Stromal cell of bone marrow (primary cell): Measurements from ENCODE around the gene ASAP2.
"Not testable (repeated sequence)": the region's sequence is repeated elsewhere in the genome, so short reads cannot be mapped to it uniquely, and the experiment has no call there.

ENCODE experiments used
- DNase-seq: peaks from one replicate; pipeline ENCODE4 v3.0.0-alpha.2; 2012; ENCODE audit warnings: low read depth

ASAP2 gene

DNA sequence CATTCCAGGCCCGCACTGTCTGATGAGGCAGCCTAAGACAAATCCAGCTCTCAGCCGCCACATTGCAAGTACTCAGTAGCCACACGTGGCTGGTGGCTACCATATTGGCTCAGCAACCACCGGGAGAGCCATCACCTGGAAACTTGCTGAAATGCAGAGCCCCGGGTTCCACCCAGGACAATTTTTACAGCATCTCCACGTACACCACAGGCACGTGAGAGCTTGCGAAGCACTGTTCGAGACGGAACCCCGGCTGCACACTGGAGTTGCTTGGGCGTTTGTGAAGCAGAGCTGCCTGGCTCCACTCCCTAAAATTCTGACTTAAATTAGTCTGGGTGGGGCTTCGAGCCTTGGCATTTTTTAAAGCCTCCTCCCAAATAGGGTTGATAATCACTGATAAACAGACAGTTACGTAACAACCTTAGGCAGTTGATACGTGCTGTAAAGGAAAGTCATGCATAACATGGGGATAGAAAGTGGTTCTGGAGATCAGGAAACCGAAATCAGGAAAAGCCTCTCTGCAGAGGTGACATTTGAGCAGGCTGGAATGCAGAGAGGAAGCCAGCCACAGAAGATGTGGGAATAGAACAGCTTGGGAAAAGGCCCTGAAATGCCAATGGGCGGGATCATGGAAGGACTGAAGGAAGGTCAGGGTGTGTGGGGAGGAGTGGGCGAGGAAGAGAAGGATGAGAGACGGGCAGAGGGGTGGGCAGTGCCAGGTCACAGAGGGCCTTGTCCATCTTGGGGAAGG lies 6.2 kb downstream of the ASAP2 start:
- DNase-seq: no peak

DNA sequence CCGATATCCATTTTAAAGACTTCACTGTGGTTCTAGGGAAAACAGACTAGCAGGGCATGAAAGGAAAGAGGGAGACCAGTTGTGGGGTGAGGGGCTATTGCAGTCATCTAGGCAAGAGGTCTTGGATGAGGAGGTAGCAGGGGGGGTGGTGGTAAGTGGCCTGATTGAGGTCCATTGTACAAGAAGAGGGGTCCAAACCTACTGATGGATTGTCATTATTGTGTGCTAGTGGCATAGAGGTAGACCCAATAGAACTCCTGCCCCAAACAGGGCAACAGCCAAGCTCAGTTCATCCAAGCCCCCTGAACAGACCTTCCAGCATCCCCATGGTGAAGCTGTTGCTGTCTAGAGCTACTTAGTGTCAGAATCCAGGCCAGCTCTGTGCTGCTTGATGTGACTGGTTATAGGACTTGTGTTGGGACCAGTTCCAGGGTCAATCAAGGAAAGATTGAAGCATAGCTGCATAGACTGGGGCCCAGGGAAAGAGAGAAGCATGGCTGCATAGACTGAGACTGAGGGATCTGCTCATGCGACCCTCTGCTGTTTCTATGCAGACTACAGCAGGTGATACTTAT lies 7.0 kb downstream of the ASAP2 start:
- no peak for DNase-seq

DNA sequence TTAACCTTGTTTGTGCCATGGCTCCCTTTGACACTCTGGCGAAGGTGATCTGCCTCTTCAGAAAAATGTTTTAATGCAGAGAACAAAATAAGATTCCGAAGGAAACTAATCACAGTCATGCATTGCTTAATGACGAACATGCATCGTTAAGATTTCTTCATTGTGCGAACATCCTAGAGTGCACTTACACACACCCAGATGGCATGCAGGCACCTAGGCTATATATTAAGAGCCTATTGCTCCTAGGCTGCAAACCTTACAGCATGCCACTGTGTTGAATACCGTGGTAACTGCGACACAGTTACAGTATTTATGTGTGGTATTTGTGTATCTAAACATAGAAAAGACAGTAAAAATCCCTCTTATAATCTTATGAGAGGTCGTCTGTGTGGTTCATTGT lies 8.3 kb downstream of the ASAP2 start:
- DNase-seq: no peak

DNA sequence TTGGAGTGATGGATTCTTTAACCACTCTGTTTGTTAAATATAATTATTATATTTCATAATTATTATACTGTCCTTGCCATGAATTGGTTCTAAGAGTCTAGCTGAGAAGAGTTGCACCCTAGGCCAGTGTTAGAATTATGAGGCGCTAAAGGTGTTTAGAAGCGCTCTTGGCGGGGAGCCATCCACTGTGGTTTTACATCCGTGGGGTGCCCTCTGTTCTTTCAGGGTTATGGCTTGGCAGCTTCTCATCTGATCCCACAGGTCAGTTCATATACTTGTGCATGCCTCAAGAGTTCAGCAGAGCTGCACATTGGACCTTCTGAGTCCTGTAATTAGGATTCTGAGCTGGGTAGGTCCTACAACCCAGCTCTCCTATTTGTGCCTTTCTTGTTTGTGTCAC lies 9.1 kb downstream of the ASAP2 start:
- no peak for DNase-seq

DNA sequence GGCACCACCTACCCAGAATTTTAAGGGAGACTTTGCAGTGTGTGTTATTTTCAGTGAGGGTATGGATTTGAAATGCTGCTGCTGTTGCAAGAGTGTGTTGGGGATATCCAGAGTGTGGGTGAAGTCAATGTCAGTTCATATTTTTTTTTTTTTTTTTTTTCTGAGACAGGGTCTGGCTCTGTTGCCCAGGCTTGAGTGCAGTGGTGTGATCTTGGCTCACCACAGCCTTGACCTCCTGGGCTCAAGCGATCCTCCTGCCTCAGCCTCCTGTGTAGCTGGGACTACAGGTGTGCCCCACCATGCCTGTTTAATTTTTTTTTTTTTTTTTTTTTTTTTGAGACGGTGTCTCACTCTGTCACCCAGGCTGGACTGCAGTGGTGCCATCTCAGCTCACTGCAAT lies 9.5 kb downstream of the ASAP2 start:
- not testable (repeated sequence) for DNase-seq

DNA sequence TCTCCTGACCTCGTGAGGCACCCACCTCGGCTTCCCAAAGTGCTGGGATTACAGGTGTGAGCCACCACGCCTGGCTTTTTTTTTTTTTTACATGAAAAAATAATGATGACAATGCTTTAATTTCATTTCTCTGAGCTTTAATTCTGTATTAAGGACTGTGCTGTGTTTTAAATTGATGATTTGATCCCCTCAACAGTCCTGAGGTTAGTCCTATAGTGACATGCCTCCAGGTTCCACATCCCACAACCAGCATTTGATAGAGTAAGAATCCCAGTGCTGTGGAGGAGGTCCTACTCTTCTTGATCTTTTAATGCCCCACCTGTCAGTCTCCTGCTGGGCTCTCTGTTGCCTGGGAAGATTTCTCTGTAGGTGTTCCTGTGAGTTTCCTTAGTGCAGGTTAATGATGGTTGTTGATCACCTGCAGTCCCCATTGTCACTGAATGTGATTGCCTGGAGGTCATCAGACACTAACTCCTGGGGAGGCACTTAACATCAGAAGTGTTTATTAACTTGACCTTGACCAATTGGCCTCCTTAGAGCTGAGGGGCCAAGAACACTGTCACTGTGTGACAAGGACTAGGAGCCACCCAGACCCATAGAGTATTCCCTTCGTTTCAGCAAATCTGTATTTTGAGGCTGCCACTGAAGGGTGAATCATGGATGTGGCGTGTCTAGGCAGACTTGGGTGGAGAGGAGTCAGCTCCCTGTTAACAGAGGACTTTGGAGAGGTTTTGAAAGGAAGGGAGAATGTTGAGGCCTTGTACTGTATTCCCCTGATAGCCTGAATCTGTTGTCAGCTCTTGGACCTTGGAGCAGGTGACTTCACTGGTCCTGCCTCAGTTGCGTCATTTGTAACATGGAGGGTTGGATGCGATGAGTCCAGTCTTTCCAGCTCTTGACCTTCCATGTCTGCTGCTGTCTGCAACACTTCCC lies 11.5 kb downstream of the ASAP2 start:
- DNase-seq: no peak

DNA sequence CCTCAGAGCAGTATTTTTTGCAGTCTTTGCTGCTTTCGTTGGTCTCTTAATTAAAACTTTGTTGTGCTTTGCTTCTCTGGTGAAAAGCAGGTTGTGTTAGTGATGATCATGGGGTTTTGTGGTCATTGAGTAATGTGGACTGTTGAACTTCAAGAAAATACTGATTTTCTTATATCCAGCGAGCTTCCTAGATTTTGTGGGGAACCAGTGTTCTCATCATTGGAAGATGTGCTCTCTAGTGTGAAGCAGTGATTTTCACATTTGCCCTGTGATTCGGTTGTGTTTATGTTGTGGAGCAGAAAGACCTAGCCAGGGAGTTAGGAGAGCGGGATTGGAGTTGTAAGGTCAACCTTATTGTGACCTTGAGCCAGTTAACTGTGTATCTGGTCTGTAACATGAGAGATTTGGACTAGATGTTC lies 12.4 kb downstream of the ASAP2 start:
- DNase-seq: no peak

DNA sequence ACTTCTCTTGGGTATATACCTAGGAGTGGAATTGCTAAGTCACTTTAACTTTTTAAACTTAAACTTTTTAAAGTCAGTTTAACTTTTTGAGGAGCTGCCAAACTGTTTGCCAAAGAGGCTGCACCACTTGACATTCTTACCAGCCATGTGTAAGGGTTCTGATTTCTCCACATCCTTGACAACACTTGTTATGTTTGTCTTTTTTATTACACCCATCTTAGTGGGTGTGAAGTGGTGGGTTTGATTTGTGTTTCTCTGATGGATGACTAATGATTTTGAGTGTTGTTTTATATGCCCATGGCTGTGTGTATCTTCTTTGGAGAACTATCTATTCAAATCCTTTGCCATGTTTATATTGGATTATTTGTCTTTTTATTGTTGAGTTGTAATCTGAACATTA lies 13.6 kb downstream of the ASAP2 start:
- DNase-seq: no peak

DNA sequence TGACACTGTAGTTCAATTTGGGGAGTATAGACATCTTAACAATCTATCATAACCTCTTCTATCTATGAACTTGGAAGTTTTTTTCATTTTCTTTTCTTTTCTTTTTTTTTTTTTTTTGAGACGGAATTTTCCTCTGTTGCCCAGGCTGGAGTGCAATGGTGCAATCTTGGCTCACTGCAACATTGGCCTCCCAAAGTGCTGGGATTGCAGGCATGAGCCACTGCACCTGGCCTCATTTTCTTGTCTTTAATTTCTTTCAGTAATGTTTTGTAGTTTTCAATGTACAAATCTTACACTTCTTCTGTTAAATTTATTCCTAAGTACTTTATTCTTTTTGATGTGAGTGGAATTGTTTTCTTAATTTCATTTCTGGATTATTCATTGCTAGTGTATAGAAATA lies 14.6 kb downstream of the ASAP2 start:
- no peak for DNase-seq

DNA sequence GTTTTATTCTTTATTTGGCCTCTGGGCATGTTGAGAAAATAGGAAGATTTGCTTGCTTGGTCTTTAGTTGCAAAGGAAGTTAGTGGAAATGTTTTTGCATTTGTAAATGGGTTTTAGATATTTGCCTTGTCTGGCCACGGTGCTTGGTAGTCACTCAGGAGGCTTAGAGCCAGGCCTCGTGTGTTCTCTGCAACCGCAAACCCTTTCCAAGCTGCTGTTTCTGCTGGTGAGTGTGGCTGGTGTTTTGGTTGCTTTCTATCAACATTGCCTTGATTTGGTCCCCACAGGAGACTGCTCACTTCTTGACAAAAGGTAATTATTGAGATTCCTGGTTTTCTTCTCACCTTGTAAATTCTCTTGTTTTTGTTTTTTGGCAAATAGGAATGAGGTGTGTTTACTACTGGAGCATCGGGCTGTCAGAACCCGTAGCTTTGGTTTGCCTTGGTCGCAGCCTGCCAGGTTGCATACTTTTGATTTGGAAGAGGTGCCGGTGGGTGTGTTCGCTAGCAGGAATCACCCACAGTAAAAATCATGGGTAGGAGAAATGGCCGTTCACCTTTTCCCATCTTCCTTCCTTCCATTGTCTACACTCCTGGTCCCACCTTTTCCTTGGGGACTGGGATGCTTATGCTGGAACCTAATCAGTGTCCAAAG lies 15.8 kb downstream of the ASAP2 start:
- peak; percentile 54 for DNase-seq

DNA sequence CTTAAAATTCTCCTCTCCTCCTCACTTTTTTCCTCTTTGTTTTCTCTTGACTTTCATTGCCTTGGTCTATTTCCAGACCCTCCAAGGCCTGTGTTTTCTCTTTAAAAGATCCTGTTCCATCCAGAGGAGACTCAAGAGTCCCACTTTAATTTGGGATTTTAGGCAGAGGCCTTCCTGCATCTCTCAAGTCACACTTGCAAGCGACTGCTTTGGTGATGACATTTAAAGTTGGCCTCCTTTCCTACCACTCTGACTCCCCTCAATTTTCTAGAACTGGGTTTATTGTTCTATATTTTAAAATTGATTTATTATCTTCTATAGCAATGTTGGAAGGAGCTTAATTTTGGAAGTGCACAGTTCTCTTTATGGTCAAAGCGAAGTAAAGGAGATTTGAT lies 16.3 kb downstream of the ASAP2 start:
- DNase-seq: no peak

DNA sequence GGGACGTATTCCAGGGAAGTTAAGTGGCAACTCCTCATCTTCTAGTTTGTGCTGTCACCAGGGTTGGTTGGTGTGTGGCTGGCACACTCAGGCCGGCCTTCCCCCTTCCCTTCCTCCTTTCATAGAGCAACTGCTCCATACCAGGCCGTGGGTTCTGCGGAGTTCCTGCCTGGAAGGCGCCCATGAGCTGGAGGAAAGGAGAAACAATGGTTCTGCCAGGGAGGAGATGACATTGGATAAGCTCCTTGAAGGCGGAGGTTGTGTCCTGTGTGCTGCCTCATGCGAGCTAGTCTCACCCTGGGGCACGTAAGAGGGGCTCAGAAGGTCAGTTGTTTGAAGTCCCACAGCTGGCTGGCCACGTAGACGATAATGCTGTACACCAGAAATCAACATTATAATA lies 19.2 kb downstream of the ASAP2 start:
- DNase-seq: no peak

DNA sequence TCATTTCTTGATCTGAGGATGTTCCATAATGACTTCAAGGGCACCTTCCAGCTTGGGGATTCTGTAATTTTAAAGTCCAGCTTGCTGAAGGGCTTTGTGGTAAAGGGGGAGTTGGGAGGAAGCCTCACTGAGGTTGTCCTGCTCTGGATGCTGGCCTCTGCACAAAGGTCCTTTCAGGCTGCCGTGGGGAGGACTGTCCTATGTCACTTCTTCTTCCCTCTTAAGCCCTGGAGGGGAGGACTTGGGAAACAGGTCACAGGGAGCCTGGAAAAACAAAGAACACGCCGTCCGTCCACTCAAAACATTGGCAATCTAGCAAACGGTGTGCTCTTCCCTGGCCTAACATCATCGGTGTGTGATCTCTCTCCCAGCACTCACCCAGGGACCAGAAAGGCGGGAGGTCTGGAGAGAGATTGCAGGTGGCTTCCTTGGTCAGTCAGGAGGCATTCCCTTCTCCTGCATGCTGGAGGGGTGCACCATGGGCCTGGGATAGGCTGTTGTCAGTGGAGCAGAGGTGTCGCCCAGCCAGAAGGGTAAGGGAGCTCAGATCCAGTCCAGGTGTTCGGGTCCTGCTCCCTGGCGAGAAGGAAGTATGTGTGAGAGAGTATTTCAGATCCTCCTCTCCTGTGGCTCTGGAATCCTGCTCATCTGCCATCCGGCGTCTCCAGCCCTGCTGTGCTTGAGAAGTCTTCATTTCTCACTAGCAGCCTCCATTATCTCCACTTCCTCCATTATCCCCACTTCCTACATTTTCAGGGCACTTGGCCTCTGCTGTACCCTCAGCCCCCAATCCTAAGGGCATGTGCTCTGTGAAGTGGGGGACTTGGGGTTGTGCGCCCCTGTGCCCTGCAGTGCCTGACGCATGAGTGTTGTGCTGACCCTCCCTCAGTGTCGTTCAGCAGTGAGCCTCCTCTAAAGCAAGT lies 20.1 kb downstream of the ASAP2 start:
- no peak for DNase-seq

DNA sequence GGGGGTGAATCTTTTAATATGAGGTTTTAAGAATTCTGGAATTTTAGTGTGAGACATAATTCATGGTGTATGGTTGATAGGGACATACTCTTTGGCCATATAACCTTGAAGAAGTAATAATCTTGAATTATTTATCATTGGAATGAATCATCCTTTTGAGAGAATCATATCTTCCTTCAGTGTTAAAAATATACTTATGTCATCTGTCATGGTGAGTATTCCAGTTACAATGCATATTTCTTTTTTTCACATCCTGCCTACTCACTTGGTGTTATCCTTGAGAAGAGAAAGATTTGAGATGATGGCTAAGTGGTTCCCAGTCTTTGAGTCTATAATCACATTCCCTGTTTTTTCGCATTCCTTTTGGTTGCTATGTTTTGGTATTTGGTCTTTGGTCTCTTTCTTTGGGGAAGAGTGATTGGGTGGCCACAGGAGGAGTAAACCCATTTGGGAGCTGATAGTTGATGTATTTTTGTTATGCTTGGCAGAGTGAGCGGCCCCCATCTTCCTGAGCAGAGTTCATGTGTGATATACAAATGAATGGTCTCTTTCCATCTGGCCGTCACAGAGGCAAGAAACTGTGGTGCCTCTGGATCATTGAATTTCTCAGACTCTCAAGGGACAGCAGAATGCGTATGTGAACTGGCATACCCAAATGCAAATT lies 21.6 kb downstream of the ASAP2 start:
- DNase-seq: peak; percentile 69

DNA sequence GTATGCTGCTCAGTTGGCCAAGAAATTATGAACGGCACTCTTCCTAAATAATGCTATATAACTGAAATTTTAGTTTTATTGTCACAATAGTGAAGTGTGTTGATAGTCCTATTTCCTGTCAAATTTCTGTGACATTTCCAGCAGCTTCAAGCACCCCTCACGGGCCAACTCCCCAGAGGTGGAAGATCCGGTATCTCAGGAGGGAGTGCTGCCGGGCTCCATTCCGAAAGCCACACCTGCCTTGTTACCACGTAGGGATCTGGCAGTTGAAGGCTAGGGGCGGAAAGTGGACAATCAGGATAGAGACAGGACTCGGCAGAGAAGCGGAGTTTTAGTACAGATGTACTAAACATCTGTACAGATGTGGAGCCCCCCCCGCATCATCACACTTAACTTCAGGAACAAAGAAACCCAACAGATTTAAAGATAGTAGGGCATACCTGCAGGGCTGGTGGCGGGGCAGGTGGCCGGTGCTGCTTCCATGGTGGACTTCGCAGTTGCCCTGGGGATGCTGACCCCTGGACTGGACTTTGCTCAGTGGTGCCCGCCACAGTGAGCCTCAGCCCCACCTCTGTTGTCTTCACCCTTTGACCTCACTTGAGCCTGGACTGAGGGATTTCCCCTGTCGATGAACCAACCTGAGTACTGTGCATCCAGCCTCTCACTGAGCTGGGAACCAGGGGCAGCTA lies 22.3 kb downstream of the ASAP2 start:
- no peak for DNase-seq

DNA sequence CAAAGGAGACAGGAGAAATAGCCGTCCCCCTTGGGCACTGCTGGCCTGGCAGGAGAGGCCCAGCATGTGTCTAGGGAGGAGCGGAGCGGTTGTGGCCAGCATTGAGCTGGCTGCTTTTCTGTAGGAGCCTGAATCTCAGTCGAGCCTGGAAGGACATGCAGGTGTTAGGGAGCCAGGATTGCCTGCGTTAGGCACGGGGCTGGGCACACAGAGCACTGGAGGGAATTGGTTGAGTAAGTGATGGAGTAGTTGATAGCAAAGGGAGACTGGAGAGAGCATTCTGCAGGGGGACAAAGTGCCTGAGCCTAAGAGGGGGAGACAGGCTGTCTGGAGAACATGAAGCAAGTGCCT lies 22.8 kb downstream of the ASAP2 start:
- DNase-seq: no peak

DNA sequence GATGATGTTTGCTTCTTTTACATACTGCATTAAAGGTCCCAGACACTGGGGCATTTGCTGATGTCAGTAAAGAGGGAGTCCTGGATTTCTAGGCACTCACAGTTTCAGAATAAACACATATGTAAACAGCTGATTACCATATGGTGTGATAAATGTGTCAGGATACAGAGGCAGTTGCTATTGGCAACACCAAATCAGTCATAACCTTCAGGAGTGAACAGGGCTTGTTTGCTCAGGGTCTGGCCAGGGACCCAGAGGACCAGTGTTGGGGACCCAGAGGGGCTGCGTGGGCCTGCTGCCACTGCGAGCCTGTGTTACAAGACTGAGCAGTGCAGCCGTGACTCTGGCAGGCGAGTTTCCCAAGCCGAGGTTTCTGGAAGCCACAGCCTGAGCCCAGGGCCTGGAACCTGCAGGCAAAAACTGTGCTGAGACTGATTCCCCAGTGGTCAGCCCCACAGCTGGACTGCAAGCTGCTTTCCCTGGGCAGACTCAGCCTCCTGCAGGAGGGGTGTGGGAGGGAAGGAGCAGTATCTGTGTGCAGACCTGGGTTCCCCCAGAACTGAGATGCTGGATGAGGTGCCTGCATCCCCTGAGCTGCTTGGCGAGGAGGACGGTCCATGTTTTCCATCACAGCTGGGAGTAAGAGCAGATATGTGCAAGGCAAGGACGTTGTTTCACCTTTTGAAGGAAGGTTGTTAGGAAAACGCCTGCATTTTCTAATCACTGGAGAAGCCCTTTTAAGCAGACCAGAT lies 23.6 kb downstream of the ASAP2 start:
- no peak for DNase-seq

DNA sequence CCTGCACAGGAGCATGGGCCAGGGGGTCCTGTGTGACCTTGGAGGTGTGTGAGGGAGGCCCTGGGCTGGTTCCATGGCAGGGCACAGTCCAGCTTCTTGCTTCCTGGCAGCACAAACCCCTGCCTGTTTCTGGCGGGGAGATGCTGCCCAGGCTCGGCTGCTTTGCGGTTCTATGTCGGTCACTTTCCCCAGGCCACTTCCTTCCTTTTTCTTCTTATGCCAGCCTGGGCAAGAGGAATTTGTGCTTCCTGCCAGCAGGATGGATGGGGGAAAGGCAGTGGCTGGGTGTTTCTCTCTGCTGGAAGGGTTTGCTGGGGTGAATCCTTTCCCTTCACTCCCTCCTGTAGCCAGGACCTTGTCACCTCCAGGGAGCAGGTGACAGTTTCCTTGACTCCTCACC lies 24.3 kb downstream of the ASAP2 start:
- DNase-seq: no peak

DNA sequence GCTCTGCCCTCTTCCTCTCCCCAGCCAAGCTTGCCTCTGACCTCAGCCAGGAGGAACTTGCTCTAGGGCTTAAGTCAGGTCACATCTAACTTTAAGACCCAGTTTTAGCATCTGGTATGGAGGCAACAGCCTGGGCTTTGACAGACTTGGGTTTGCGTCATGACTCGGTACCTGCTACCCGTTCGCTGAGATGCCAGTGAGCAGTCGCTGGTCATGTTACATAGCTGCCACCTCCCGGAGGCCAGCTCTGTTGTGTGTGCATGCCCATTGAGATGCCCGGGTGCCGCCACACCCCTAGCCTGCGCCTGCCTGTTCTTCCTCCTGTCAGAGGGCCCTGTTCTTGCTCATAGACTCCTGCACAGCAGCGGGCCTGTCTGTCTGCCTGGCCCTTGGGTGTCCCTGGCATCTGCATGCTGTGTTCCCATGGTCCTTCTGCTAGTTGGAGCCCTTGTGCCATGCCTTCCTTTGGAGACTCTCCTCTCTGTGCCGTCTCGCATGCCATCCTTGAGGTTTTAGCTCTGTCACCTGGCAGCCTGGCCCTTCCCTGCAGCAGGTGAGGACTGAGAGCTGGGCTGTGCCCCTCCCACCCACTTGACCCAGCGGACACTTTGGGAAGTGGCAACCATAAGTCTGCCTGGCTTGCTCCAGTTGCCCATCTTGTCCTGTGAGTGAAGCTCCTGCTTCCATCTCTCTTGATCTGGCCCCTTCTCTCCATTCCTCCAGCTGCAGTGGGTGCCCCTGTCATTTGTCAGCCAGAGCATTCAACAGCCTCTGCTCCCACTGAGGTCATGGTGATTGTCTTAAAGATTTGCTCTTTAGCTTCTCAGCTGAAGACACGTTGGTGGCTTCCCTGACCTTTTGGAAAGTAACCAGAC lies 24.9 kb downstream of the ASAP2 start:
- no peak for DNase-seq
